Hepatocyte (in vitro differentiated cells): ENCODE results near the gene SCP2.

ENCODE experiments used
- EZH2 ChIP-seq: fragments of 200-600 bp; sonication (generic); IDR thresholded peaks from 2 replicates; pipeline ENCODE4 v1.6.1; 2016; ENCODE audit warnings: antibody characterized with exemption, mild to moderate bottlenecking, borderline replicate concordance
- TF ChIP-seq, protein P1 (sequence below): fragments of 200-600 bp; sonication (generic); IDR thresholded peaks from 2 replicates; pipeline ENCODE4 v1.5.1; 2016; ENCODE audit warnings: antibody characterized with exemption, mild to moderate bottlenecking; ENCODE audit not compliant: poor library complexity

DNA sequence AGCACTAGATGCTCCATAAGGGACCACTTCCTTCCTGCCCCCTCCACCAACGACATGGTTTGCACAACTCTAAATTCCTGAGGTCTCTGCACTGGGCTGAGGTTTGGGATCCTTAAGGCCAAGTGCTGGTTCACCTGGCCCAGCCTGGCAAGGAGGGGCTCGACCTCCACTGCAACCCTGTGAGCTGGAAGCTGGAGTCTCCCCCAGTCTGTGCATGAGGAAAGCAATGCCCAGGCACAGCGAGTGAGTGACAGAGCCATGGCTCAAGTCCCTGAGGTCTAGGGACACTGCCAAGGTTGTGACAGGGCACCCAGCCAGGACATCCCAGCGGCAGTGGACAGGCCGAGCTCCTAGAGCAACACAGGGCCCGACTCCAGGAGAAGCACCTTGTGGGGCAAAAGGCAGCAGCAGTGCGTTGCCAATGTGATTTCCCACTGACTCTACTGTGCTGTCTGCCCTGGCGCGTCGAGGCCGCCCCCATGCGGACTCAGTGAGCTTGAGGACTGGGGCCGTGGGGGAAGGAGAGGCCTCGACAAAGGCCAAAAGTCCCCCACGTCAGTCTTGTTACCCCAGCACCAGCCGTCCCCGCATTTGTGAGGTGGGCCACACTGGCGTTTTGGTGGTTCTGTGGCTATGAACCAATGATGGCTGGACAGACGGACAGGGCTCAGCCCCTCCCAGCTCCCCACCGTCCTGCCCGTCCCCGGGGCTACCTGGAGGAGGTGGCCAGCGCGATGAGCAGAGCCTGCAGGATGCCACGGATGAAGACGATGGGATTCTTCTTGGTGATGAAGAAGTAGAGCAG lies 165.0 kb downstream of the SCP2 start:
- TF ChIP-seq, protein P1, sequence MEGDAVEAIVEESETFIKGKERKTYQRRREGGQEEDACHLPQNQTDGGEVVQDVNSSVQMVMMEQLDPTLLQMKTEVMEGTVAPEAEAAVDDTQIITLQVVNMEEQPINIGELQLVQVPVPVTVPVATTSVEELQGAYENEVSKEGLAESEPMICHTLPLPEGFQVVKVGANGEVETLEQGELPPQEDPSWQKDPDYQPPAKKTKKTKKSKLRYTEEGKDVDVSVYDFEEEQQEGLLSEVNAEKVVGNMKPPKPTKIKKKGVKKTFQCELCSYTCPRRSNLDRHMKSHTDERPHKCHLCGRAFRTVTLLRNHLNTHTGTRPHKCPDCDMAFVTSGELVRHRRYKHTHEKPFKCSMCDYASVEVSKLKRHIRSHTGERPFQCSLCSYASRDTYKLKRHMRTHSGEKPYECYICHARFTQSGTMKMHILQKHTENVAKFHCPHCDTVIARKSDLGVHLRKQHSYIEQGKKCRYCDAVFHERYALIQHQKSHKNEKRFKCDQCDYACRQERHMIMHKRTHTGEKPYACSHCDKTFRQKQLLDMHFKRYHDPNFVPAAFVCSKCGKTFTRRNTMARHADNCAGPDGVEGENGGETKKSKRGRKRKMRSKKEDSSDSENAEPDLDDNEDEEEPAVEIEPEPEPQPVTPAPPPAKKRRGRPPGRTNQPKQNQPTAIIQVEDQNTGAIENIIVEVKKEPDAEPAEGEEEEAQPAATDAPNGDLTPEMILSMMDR, result no peak
- TF ChIP-seq EZH2, result no peak
